ENCODE data around the gene DZIP1L.

DNA sequence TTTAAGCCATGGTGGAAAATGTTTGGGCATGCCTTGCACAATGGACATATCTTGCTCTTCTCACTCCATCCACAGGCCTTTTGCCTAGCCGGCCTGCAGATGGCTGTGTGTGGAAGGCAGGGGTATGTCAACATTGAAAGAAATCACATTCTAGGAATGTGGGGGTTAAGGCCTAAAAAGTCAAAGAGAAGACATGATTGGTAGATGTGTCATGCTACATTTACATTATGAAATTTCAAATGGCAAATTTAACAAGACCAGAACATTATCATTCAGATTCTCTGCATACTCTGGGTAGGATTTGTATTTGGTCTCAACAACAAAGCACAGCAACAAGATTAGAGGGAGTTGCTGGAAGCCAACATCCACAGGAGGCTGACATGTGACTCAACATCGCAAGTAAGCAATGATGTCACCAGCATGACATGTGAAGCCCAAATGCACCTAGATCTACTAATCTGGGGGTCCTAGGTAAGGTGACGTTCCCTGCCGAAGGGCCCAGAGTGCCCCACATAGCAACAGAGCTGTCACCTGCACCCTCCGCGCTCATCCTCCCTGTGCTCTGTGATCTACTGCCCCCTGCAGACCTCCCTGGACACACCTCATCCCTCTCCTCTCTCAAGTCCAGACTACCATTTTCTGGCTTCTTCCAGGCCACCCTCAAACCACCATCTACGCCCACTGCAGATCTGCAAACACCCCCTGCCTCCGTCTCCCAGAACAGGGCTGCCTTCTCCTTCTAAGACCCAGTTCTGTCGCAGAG, 66.1 kb downstream of the DZIP1L start:
- TF ChIP-seq TAF1 (IDR thresholded peaks at IDR 0.05; ENCODE audit: borderline replicate concordance, low read depth, low read length): no peak
- TF ChIP-seq POLR2AphosphoS5 (IDR thresholded peaks at IDR 0.05; ENCODE audit: low read depth, low read length): no peak
- TF ChIP-seq POLR2A (IDR thresholded peaks at IDR 0.05; ENCODE audit: low read depth, low read length): no peak

Measured in GM12892 (cell line).